HTERT RPE-1 (cell line): ENCODE measurements around the gene HHIPL1.
"Not testable (repeated sequence)": the region's sequence is repeated elsewhere in the genome, so short reads cannot be mapped to it uniquely, and the experiment has no call there.

ENCODE experiments used
- in situ Hi-C: fragments of 300-500 bp; cut with MboI; formaldehyde crosslinking; loops from 4 replicates; pipeline ENCODE4 v1.14.3; 2020; ENCODE audit warnings: low sequenced_read_pairs

HHIPL1 gene

DNA sequence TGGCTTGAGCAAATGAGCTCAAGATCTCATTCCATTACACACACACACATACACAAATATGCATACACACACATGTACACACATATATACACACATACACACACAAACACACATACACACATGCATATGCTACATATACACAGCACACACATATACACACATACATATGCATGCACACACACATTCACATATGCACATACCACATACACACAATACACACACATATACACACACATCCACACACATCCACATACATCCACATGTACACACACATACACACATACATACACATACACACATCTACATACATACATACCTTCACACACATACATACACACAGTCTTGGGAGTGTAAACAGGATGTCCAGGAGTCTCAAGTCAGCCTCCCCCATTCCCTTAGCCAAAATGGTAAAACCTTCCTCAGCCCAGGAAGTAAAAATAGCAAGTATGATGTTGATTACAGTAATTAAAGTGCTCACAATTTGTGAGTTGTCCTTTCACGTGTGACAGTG is 12.8 kb downstream of the HHIPL1 start:
- in situ Hi-C loops: no loop called here

DNA sequence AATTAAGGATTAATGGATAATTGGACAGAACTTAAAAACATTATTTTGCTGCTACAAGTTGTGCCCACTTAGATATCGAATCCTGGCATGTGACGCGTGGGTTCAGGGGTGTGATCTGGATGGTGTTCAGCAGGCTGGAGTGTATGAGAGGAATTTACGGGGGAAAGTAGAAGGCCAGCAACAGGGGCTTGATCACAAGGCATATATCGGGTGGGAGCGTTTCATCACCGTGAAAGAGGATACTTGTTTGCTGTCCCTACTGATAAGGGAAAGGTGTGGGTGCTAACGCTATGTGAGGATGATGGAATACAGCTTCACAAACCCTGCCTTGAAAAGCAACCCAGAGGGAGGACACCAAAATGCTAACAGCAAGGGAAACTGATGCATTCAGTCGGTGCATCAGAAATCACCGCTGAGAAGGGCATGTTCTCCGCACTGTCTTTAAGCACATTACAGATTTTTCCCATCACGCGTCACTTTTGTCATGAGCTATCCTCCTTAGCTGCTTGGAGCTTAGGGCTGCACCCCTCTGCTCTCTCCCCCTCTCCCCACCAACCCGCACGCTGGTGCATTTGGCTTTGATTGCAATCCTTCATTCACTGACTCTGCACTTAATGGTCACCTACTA is 13.4 kb downstream of the HHIPL1 start:
- in situ Hi-C loops: no loop called here

DNA sequence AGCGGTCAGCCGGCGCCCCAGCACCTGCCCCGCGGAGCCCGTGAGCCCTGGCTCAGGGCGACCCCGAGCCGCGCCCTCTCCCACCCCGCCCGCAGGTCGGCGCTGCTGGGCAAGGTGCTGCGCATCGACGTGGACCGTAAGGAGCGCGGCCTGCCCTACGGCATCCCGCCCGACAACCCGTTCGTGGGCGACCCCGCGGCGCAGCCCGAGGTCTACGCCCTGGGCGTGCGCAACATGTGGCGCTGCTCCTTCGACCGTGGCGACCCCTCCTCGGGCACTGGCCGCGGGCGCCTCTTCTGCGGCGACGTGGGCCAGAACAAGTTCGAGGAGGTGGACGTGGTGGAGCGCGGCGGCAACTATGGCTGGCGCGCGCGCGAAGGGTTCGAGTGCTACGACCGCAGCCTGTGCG is 14.4 kb downstream of the HHIPL1 start:
- in situ Hi-C loops: no loop called here

DNA sequence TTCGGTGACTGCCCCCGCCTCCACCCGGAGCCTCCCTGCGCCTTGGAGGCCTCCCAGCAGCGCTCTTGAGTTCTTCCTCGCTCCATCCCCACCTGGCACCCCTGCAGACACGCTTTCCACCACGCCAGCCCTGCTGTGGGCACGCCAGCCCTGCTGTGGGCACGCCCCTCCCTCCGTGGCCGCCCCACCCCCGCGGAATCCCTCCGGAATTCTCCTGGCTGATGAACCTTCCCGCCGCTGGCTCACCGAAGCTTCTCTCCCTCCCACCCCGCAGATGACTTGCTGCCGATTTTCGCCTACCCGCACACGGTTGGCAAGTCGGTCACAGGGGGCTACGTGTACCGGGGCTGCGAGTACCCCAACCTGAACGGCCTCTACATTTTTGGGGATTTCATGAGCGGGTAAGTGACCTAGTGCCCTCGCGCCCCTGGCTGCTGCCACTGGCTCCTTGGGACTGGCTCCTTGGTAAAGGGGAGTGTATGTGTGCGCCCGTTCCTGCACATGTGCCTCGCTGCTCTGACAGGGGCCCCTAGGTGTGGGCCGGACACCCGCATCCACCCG is 15.2 kb downstream of the HHIPL1 start:
- in situ Hi-C loops: no loop called here

DNA sequence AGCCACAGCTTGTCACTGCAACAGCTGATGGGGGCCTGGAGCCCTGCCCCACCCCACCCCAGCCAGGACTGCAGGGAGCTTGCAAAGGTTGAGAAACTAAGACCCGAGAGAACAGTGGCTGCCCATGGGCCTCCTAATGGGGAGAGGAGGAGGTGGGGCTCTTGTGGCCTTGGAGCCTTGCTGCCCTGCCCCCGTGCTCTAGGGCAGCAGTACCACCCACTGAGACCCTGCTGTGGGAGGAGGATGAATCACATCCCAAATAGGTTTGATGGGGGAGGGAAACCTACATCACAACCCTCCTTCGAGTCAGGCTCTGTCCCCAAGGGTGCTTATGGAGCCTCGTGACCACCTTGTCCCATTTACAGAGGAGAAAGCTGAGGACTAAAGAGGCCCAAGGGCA is 15.9 kb downstream of the HHIPL1 start:
- in situ Hi-C loops: no loop called here

DNA sequence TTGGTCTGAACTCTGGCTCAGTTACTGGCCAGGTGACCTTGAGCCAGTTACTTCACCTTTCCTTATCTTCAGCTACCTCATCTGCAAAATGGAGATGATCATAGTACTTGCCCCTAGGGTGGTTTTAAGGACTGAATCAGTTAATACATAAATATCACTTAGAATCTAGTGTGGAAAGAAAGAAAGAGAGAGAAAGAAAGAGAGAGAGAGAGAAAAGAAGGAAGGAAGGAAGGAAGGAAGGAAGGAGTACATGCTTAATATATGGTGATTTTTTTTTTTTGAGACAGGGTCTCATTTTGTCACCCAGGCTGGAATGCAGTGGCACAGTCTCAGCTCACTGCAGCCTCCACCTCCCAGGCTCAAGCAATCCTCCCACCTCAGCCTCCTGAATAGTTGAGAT is 16.3 kb downstream of the HHIPL1 start:
- in situ Hi-C loops: not testable (repeated sequence)

DNA sequence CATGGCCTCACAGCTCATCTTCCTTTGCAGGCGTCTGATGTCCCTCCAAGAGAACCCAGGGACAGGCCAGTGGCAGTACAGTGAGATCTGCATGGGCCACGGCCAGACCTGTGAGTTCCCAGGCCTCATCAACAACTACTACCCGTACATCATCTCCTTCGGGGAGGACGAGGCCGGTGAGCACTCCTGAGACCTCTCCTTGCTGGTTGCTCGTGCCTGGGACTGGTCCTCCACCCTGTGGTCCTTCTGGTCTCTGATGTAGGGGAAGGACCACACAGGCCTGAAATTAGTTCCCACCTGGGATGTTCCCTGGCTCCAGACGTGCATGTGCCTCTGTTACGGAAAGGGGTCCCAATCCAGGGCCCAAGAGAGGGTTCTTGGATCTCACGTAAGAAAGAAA is 17.9 kb downstream of the HHIPL1 start:
- in situ Hi-C loops: no loop called here

DNA sequence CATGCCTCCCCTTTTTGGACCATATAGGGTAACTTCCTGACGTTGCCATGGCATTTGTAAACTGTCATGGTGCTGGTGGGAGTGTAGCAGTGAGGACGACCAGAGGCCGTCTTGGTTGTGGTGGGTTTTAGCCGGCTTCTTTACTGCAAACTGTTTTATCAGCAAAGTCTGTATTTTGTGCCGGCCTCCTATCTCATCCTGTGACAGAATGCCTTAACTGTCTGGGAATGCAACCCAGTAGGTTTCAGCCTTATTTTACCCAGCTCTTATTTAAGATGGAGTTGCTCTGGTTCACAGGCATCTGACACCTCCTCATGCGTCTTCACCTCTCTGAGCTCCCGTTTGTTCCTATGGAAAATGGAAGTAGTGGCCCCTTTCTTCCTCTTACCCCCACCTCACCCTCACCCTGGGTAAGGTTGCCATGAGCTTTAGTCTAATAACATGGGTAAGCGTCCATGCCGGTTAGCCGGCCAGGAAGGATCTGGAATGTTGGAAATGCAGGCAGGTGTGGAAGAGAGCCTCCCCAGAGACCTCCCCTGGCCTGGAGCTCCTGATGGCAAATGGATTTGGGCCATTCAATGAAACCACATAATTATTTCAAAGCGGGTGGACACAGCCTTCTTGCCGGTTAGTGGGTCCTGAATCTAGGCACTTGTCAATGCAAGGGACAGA is 18.6 kb downstream of the HHIPL1 start:
- in situ Hi-C loops: no loop called here

DNA sequence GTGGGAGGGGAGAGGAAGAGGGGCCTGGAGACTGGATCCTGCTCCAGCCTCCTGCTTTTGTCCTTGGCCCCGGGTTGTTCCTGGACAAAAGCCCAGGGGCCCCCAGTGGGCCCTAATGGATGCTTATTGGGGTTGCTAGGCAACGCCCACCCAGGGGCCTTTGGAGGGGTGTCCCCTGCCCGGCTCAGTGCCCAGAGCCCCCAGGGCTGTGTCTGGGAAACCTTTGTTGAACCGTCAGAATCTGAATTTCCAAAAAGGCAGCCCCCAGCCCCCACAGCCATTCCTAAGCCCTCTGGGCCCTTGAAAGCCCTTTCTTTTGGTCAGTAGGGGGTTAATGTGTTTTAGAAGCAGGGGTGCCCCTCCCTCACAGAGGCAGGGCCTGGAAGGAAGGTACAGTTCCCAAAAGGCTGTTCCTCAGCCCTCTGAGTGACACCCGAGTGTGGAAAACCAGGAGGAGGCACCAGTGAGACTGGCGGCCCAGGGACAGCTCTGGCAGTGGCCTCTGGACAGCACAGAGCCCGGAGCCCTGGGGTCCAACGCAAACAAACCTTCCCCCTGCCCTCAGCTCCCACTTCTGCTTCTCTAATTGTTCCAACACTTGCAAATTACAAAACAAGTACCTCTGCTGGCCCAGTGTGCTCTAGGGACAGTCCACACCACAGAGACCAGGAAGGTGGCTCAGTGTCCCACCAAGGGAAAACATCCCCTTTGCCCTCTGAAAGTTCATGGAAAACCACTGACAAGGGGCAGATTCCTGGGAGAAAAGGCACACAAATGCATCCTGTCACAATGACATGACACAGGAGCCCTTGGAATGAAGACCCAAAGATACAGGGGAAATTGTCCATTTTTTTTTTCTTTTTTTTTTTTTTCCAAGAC is 19.4 kb downstream of the HHIPL1 start:
- in situ Hi-C loops: no loop called here

DNA sequence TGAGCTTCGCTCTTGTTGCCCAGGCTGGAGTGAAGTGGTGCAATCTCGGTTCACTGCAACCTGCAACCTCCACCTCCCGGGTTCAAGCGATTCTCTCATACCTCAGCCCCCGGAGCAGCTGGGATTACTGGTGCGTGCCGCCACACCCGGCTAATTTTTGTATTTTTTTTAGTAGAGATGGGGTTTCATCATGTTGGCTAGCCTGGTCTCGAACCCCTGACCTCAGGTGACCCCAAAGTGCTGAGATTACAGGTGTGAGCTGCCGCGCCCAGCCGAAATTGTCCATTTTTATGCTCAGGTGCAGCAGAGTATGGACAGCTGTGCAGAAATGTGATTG is 20.0 kb downstream of the HHIPL1 start:
- in situ Hi-C loops: no loop called here

DNA sequence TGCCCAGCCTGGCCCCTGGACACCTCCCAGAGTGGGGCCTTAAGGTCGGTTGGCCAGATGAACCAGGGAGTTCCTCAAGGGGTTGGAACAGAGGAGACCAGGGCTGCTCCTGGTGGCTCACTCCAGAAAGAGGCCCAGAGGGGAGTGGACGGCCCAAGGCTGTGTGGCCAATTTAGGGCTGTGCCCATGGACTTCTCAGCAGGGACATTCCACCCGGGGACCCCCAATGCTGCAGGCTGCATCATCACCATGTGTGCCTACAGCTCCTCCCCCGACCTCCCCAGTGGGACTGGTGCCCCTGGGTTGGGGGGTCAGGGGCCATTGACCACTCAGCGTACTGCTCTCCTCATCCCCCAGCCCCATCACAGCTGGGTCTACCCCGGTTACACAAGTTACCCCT is 21.6 kb downstream of the HHIPL1 start:
- in situ Hi-C loops: no loop called here

DNA sequence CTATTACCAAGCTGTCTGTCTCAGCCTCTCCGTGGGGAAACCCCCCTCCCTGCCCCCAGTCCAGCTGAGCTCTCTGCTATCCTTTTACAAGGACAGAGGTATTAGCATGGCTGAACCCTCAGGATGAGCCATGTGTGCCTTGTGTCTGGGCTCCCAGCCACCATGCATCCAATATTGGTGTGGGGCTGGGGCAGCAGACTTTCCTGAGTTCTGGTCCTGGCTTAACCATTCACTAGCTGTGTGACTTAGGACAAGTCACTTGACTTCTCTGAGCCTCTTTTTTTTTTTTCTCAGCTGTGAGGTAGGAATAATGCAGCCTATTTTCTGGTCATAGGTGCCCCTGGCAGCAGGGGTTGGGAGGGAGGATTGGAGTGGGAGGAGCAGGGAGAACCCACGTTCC is 22.1 kb downstream of the HHIPL1 start:
- in situ Hi-C loops: no loop called here

DNA sequence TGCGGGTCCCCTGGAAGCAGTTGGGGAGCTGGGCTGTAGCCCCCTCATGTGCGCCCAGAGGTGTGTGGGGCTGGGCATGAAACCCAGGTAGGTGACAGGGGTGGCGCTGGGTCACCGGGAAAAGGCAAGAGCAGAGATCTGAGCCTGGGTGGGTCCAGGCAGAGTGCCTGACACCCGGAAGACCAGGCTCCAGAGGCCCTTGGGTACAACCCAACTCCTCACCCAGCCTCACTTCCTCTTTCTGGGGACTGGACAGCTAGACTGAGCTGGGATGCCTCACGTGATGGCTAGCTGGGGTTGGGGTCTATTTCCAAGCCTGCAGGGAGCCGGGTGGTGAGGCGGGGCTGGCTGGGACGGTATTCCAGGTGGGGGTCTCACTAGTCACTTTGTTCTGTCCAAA is 22.9 kb downstream of the HHIPL1 start:
- in situ Hi-C loops: no loop called here

DNA sequence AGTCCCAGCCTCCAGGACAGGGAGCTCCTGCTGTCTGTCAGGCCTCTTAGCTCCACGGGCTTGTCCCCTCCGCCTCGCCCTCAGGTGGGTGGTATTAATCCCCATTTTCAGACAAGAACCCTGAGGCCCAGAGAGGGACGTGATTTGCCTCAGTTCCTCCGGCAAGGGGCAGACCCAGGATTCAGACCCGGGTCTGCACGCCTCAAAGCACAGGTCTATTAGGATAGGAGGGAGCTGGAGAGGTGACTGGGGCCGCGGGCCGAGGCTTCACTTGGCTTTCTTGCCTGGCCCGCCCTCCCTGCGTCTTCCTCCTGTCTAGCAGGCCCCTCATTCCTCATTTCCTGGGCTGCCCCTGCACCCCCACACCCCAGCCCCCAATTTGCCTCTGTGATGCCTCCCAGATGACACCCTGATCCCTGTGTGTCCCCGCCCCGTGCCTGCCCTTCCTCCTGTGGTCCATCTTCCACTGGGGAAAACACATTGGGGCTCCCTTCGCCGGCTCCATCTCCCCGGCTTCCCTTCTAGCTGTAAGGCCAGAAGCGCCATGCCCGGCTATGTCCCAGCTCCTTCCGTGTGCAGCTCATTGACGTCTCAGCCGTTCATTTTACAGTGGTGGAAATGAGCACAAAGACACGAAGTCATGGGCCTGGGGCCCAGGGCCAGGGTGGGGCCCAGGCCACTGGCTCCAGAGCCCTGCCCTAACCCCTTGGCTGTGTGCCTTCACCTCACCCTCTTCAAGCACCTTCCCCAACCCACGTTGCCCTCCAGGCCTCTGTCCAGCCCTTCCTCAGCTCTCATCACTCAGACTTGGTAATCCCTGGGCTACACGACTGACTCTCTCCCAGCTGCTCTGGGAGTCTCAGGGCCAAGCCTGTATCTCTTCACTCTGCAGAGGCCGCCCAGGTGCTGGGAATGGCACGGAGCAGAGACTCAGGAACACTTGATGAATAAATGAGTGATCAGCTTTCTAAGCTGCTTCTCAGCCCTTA is 23.7 kb downstream of the HHIPL1 start:
- in situ Hi-C loops: no loop called here

DNA sequence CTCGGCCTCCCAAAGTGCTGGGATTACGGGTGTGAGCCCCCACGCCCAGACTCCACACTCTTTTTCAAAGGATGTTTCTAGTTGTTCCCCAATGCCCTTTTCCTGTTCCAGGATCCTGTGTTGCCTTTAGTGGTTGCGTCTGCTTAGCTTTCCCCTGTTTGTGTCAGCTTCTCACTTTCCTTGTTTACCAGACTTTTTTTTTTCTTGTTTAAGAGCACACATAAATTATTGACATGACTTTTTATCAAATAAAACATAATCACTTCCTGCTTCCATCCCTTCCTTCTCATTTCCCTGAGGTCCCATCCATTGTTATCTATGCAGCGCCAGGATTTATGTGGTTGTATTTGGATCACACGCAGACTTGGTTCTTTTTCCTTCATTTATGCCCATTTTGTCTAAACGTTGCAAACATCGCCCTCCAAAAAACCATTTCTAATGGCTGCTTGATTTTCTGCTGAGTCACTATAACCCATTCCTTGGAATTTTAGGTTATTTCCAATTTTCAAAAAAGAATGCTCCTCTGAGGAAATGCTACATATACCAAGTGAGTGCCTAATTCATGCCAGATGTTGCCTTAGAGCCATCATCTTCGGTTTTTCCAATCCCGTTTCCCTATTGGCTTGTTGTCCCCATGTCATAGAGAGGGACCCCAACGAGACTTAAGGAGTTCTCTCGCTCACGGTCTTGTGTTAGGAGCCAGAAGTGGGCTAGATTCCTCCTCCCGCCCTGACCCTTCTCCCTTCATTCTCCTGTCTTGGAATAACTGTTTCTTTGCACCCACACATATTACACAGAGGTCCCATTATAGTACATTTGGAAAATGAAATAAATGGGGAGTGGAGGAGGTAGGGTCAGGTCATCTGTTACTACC is 25.7 kb downstream of the HHIPL1 start:
- in situ Hi-C loops: no loop called here

DNA sequence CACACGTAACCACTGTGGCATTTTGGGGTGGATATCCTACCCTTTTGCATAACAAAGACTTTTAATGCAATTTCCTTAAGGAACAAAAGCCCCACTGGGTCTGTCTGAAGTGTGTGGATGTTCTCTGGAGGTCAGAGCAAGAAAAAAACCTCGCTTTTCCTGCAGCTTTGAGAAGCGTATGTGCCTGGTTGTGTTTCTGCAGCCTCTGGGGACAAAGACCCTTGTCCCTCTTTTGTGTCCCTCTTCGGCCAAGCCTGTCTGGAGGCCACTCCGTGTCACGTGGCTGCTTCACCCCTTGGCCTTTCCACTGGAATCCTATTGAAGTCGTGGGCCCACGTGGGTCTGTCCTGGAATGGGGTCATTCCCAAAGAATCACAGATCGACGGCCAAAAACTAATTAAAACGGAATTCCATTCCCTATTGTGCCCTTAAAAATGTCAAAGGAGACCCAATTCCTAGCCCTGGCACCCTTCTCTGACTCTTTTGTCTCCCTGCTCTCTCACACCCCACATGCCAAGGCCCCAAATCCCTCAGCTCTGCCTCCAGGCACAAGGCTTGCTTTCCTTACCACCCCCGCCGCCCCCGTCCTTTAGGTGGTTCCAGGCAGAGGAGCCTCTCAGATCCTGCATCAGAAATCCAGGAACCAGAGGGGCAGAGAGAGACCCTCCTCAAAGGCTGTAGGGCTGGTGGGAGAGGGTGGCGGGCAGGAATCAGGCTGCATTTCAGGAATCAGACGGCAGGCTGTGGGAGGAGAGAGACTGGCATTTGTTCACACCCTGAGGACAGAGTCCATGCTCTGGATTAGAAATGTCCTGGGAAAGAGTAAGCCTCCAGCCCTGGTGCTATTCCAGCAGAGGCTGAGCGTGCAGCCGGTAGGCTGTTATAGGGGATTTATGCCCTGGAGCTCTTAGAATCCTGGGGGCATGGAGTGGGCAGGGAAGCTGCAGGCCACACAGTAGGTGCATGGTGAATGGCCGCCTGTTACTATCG is 26.6 kb downstream of the HHIPL1 start:
- in situ Hi-C loops: no loop called here

DNA sequence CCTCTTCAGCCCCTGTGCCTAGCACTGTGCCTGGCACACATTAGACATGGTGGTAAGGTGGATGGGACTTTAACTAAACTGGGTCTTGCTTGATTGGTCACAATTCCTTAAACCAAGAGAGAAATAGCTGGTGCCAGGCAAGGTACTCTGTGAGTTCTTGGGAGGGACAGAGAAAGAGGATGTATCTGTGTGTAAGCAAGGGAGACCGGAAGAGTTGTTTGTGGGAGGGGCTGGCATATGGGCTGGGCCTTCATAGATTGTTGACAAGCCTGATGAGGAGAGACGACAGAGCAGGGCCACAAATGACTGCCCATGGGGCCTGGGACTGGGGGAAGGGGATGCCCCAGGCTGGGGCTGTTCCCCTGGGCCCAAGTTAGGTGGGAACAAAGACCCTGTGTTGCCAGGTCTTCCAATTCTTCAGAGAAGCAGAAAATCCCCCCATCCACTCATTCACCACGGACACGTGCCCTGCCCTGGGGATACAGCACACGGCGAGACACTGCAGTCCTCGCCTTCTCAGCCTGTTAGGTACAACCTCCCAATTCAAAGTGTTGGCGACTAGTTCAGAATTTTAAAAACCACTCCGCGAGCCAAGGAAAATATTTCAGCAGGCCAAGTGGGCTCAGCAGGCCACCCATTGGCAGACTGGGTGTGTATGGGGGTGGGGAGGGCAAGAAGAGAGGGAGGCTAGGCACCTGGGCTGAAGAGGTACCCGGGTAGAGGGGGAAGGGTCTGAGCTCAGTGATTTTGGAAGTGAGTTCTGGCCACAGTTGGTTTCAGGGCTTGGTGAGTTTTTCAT is 27.8 kb downstream of the HHIPL1 start:
- in situ Hi-C loops: no loop called here
